Testis (tissue), 2 donors: Measurements from ENCODE around the gene CCDC102A.

ENCODE experiments used
- POLR2A ChIP-seq: fragments of 450-650 bp; IDR thresholded peaks from one replicate; pipeline ENCODE4 v1.6.1; 2017; ENCODE audit warnings: antibody characterized with exemption, mild to moderate bottlenecking, moderate library complexity
- TF ChIP-seq, protein P1 (sequence below), 3 experiments: fragments of 450-650 bp in 2 of 3; fragments of 200-600 bp in 1 of 3; sonication (generic) in 1 of 3; IDR thresholded peaks; one replicate each; pipeline ENCODE4 v1.5.1; 2016 to 2019; ENCODE audit warnings: antibody characterized with exemption in 3 of 3, mild to moderate bottlenecking in 2 of 3, moderate library complexity in 1 of 3

GRCh38 chr16:57476546-57477410 lies 59.6 kb downstream of the CCDC102A start:
- TF ChIP-seq, protein P1, sequence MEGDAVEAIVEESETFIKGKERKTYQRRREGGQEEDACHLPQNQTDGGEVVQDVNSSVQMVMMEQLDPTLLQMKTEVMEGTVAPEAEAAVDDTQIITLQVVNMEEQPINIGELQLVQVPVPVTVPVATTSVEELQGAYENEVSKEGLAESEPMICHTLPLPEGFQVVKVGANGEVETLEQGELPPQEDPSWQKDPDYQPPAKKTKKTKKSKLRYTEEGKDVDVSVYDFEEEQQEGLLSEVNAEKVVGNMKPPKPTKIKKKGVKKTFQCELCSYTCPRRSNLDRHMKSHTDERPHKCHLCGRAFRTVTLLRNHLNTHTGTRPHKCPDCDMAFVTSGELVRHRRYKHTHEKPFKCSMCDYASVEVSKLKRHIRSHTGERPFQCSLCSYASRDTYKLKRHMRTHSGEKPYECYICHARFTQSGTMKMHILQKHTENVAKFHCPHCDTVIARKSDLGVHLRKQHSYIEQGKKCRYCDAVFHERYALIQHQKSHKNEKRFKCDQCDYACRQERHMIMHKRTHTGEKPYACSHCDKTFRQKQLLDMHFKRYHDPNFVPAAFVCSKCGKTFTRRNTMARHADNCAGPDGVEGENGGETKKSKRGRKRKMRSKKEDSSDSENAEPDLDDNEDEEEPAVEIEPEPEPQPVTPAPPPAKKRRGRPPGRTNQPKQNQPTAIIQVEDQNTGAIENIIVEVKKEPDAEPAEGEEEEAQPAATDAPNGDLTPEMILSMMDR (IDR thresholded peaks at IDR 0.05) = no peak
- TF ChIP-seq POLR2A = no peak
